Endothelial cell (in vitro differentiated cells): ENCODE measurements around the gene INO80. TPM values are rescaled to one million over a fixed set of nuclear protein-coding genes. Genes with fewer than 3 reads are reported as not detected.
A peak's percentile ranks its signal among the peaks of the same experiment; 100 is the strongest.

Source experiments
- DNase-seq: peaks from one replicate; pipeline ENCODE4 v3.0.0; 2021; ENCODE audit warnings: low spot score
- H3K27ac Mint-ChIP-seq: one replicate; pipeline ENCODE4 v1.8.0; 2021; ENCODE audit warnings: mixed read lengths, inconsistent platforms; ENCODE audit not compliant: unreplicated experiment
- H3K27me3 Mint-ChIP-seq: one replicate; pipeline ENCODE4 v1.8.0; 2021; ENCODE audit warnings: mild to moderate bottlenecking, moderate library complexity, mixed read lengths, inconsistent platforms; ENCODE audit not compliant: unreplicated experiment
- H3K36me3 Mint-ChIP-seq: one replicate; pipeline ENCODE4 v1.8.0; 2021; ENCODE audit warnings: mild to moderate bottlenecking, low read depth, mixed read lengths, inconsistent platforms; ENCODE audit not compliant: unreplicated experiment
- H3K4me1 Mint-ChIP-seq: one replicate; pipeline ENCODE4 v1.8.0; 2021; ENCODE audit warnings: mild to moderate bottlenecking, mixed read lengths, inconsistent platforms; ENCODE audit not compliant: unreplicated experiment
- H3K4me3 Mint-ChIP-seq: one replicate; pipeline ENCODE4 v1.8.0; 2021; ENCODE audit warnings: mild to moderate bottlenecking, mixed read lengths, inconsistent platforms; ENCODE audit not compliant: unreplicated experiment
- H3K9me3 Mint-ChIP-seq: one replicate; pipeline ENCODE4 v1.8.0; 2021; ENCODE audit warnings: mixed read lengths, inconsistent platforms; ENCODE audit not compliant: unreplicated experiment
- long read RNA-seq: library from polyadenylated mRNA; unstranded; transcript quantifications from one replicate; pipeline ENCODE4 v2.0.0, GENCODE V29; 2020; ENCODE audit not compliant: unreplicated experiment
- total RNA-seq: library from RNA; stranded (reverse); fragmentation: NEBNext Ultra II Directional; extraction: Animal tissue kit (Norgen Biotek cat#: 25700); gene quantifications from one replicate; pipeline ENCODE4 v1.2.1, GENCODE V29; 2021; ENCODE audit not compliant: unreplicated experiment
- TF ChIP-seq, protein P1 (sequence below): fragments of 200-600 bp; sonication (generic); IDR thresholded peaks from one replicate; pipeline ENCODE4 v1.5.0; 2021; ENCODE audit warnings: antibody characterized with exemption; ENCODE audit not compliant: unreplicated experiment

The INO80 gene, protein sequence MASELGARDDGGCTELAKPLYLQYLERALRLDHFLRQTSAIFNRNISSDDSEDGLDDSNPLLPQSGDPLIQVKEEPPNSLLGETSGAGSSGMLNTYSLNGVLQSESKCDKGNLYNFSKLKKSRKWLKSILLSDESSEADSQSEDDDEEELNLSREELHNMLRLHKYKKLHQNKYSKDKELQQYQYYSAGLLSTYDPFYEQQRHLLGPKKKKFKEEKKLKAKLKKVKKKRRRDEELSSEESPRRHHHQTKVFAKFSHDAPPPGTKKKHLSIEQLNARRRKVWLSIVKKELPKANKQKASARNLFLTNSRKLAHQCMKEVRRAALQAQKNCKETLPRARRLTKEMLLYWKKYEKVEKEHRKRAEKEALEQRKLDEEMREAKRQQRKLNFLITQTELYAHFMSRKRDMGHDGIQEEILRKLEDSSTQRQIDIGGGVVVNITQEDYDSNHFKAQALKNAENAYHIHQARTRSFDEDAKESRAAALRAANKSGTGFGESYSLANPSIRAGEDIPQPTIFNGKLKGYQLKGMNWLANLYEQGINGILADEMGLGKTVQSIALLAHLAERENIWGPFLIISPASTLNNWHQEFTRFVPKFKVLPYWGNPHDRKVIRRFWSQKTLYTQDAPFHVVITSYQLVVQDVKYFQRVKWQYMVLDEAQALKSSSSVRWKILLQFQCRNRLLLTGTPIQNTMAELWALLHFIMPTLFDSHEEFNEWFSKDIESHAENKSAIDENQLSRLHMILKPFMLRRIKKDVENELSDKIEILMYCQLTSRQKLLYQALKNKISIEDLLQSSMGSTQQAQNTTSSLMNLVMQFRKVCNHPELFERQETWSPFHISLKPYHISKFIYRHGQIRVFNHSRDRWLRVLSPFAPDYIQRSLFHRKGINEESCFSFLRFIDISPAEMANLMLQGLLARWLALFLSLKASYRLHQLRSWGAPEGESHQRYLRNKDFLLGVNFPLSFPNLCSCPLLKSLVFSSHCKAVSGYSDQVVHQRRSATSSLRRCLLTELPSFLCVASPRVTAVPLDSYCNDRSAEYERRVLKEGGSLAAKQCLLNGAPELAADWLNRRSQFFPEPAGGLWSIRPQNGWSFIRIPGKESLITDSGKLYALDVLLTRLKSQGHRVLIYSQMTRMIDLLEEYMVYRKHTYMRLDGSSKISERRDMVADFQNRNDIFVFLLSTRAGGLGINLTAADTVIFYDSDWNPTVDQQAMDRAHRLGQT (N-terminal part only)
- total RNA-seq = 26.6 TPM
- long read RNA-seq, partial matches to known transcripts = 2 of 4 reads
- long read RNA-seq, other reads (novel, unspliced or antisense) = 2 of 4 reads

DNA sequence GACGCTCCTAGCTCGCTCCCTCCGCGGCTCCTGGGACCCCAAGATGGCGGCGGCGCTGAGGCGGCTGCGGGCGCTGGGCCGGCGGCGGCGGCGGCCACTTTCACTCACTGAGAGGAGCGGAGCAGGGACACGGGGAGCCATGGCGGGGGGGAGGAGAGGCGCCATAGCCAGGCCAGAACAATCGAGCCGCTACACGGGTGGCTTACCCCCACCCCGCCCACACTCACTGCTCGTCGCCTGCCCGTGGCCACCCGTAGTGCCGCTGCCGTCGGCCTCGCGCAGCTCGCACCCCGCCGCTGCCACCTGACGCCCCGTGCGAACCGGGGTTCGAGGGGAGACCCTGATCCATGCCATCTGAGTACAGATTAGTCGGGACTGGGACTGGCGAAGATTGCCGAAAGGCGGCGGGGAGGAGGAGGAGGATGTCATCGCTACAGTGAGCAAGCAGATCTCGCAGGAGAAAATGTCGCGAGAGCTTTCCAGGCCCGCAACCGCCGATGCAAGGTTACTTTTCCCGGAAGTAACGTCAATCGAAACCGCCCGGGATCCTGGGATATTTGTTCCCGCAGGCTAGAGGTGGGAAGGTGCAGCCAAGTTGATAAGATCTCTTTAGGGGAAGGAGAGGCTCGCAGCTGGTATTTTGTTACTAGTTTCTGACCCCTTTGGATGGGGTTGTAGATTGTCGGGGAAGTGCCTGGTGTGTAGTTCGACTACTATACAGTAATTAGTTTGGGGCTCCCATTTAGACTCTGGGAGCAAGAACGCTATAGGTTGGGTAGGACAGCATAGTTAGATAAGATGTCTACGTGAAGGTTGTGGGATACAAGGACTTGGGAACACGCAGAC lies at the start of gene INO80:
Gene INO80, minus strand, starts transcription at position 165 of the 846 bp plus-strand sequence. CDS start 19,970 bp downstream, outside the sequence.
- peaks cover 7% of the 10 kb centered on the region for H3K27me3 Mint-ChIP-seq
- H3K4me1 Mint-ChIP-seq = peaks cover 9% of the 10 kb centered on the region
- peak within 1 kb of the TSS; percentile 99 for H3K4me3 Mint-ChIP-seq
- no peaks in the 10 kb centered on the region for H3K36me3 Mint-ChIP-seq
- no peaks in the 10 kb centered on the region for H3K9me3 Mint-ChIP-seq
- H3K27ac Mint-ChIP-seq = peak within 1 kb of the TSS; percentile 97
- TF ChIP-seq, protein P1, sequence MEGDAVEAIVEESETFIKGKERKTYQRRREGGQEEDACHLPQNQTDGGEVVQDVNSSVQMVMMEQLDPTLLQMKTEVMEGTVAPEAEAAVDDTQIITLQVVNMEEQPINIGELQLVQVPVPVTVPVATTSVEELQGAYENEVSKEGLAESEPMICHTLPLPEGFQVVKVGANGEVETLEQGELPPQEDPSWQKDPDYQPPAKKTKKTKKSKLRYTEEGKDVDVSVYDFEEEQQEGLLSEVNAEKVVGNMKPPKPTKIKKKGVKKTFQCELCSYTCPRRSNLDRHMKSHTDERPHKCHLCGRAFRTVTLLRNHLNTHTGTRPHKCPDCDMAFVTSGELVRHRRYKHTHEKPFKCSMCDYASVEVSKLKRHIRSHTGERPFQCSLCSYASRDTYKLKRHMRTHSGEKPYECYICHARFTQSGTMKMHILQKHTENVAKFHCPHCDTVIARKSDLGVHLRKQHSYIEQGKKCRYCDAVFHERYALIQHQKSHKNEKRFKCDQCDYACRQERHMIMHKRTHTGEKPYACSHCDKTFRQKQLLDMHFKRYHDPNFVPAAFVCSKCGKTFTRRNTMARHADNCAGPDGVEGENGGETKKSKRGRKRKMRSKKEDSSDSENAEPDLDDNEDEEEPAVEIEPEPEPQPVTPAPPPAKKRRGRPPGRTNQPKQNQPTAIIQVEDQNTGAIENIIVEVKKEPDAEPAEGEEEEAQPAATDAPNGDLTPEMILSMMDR = no peak
- peak; percentile 96 for DNase-seq

DNA sequence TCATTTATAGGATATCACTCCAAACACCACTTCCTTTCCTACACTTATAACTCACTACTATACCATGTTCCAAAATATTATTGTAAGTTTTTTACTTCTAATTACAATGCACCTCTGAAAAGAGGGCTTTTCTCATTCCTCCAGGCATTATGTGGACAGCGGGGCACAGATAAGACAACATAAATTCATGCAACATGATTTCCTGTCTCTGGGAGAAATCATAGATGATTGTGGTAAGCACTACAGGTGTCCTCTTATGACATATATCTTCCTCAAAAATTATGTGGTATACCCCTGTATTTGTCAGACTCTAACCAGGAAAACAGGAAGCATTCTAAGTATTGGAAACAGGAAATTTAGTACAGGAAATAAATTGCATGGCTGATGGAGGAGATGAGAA lies 45.7 kb upstream of the INO80 start:
- no peak for DNase-seq

DNA sequence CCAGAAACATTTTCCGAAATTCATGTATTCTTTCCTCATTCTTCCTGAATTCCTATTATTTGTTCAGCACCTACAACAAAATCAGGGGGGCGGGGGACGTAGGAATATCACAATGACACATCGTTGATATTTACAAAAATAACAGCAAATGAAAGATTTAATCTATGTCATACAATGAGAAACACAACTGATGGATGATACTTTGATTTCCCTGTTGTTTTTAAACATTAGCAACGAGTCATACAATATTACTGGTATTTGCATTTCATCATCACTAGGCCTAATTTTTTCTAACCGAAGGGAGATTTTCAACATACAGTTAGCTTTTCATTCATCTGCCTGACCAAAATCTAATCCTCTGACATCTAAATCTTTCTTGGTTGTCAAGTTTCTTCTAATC lies 45.3 kb upstream of the INO80 start:
- DNase-seq = no peak
- Mint-ChIP-seq H3K27ac (peak overlapping the region; percentile 62), H3K4me1 (peaks cover 12% of the 10 kb centered on the region), H3K4me3 (no peak overlapping the region), H3K36me3 (peaks cover 5% of the 10 kb centered on the region), H3K27me3 (no peaks in the 10 kb centered on the region), H3K9me3 (no peaks in the 10 kb centered on the region)
- TF ChIP-seq, protein P1 = no peak

More for the DNA sequence above, 45.7 kb upstream of the INO80 start:
- H3K4me1 Mint-ChIP-seq = peaks cover 12% of the 10 kb centered on the region
- TF ChIP-seq, protein P1 = no peak
- H3K4me3 Mint-ChIP-seq = no peak overlapping the region
- peak overlapping the region; percentile 62 for H3K27ac Mint-ChIP-seq
- no peaks in the 10 kb centered on the region for H3K27me3 Mint-ChIP-seq
- peaks cover 5% of the 10 kb centered on the region for H3K36me3 Mint-ChIP-seq
- no peaks in the 10 kb centered on the region for H3K9me3 Mint-ChIP-seq

DNA sequence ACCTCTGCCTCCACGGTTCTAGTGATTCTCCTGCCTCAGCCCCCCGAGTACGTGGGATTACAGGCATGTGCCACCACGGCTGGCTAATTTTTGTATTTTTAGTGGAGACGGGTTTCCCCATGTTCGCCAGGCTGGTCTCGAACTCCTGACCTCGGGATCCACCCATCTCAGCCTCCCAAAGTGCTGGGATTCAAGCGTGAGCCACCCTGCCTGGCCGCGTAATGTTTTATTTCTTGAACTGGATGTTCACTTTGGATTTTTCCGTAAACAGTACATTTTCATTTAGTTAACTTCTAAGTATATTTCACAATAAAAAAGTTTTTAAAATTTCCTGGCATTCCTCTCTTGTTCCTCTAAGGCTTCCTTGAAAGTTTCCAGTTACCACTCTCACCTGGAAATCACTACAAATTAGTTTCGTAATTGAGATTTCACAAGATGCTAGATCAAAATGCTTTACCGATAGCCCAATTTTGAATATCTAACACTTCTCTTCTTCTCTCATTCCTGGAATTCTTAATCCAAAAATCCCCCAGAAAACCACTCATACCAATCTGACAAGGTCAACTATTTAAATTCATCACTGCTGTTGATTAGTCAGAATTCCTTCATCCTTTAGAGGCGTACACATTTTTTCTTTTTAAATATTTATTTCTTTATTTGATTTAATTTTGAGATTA lies 44.7 kb upstream of the INO80 start:
- no peaks in the 10 kb centered on the region for H3K27me3 Mint-ChIP-seq
- peaks cover 5% of the 10 kb centered on the region for H3K36me3 Mint-ChIP-seq
- no peaks in the 10 kb centered on the region for H3K9me3 Mint-ChIP-seq
- no peak overlapping the region for H3K27ac Mint-ChIP-seq
- TF ChIP-seq, protein P1 = no peak
- peaks cover 12% of the 10 kb centered on the region for H3K4me1 Mint-ChIP-seq
- no peak for DNase-seq
- no peak overlapping the region for H3K4me3 Mint-ChIP-seq
